ENCODE results near the gene DCDC1. TPM values are rescaled to one million over a fixed set of nuclear protein-coding genes. Genes with fewer than 3 reads are reported as not detected.
"Not testable (repeated sequence)": the region's sequence is repeated elsewhere in the genome, so short reads cannot be mapped to it uniquely, and the experiment has no call there.

DCDC1 gene
- total RNA-seq, 4 donors from 2014 or later, result 0.34 to 2.7 TPM; not detected in 2

DNA sequence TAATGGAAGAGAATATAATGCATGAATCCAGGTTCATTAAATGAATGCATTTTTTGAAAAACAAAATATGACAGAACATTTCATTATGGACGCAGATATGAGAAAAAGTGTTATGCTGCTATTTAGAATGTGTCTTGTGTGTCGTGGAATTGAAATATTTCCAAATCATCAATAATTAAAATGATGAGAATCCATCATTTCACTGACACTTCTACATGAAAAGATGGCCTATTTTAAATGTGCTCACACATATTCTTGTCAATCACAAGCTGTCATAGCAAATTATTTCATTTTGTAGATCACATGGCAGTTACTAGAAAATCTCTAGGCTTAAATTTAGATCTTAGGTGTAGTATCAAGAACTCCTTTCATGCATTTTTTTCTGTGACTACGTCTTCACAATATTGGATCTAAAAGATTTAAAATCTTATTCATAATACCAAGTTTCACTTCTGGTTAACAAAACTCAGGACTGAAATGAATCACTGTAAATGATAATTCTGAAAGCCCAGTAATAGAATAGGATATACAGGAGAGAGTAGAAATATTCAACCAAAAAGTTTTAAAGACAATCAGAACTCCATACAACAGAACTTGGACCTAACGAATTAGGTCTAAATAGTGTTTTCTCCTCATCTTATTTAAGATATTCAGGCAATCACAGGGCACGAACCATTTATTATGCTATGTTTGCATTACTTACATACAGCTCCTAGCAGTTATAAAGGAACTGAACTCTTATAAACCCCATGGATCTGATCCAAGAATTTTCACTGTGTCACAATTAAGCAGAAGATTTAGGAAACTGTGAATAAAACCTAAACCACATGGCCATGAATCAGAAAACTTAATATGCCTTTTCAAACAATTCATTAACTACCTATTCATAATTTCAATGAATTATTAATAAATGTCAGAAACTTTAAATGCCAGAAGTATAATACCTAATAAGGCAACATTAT lies 67.7 kb downstream of the DCDC1 start:
- no peak for DNase-seq (ENCODE audit: low spot score in 2 of 2)
- Histone ChIP-seq H3K4me3 (no peak overlapping the region), H3K27me3 (no peaks in the 10 kb centered on the region), H3K9me3 (no peaks in the 10 kb centered on the region), H3K27ac (no peak overlapping the region), H3K4me1 (no peaks in the 10 kb centered on the region), H3K36me3 (no peaks in the 10 kb centered on the region)
- TF ChIP-seq POLR2A (IDR thresholded peaks at IDR 0.05) (no peak), EP300 (IDR thresholded peaks at IDR 0.05) (no peak), CTCF (IDR thresholded peaks at IDR 0.05) (no peak), POLR2AphosphoS5 (IDR thresholded peaks at IDR 0.05) (no peak)
- whole genome bisulfite sequencing, result 78% methylated on average over 5 of the region's 5 CpGs

GRCh38 chr11:31295308-31295707 lies 74.2 kb downstream of the DCDC1 start:
- Histone ChIP-seq H3K9me3 (no peaks in the 10 kb centered on the region), H3K4me3 (no peak overlapping the region), H3K36me3 (no peaks in the 10 kb centered on the region), H3K4me1 (no peaks in the 10 kb centered on the region), H3K27ac (no peak overlapping the region), H3K27me3 (no peaks in the 10 kb centered on the region)
- TF ChIP-seq POLR2A (IDR thresholded peaks at IDR 0.05), result no peak
- TF ChIP-seq CTCF (IDR thresholded peaks at IDR 0.05), result no peak
- TF ChIP-seq POLR2AphosphoS5 (IDR thresholded peaks at IDR 0.05), result no peak
- no peak for TF ChIP-seq EP300 (IDR thresholded peaks at IDR 0.05)
- WGBS, result 89% methylated on average over 3 of the region's 3 CpGs
- no peak for DNase-seq (ENCODE audit: low spot score in 2 of 2)

DNA sequence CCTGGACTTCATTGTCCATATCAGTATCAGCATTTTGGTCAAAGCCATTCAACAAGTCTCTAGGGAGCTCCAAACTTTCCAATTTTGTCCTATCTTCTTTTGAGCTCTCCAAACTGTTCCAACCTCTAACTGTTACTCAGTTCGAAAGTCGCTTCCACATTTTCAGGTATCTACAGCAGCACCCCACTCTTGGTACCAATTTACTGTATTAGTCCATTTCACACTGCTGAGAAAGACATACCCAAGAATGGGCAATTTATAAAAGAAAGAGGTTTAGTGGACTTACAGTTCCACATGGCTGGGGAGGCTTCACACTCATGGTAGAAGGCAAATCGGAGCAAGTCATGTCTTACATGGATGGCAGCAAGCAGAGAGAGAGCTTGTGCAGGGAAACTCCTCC lies 96.0 kb downstream of the DCDC1 start:
- H3K27ac ChIP-seq; H3K27me3 ChIP-seq; DNase-seq (ENCODE audit: low spot score in 2 of 2); H3K36me3 ChIP-seq; H3K4me3 ChIP-seq; H3K4me1 ChIP-seq: not testable (repeated sequence)
- peaks cover 19% of the 10 kb centered on the region for H3K9me3 ChIP-seq
- 98% methylated on average over 3 of the region's 3 CpGs for WGBS

- H3K4me3 ChIP-seq, result no peak overlapping the region
- H3K36me3 ChIP-seq, result no peaks in the 10 kb centered on the region
- no peak for TF ChIP-seq CTCF (IDR thresholded peaks at IDR 0.05)
- TF ChIP-seq EP300 (IDR thresholded peaks at IDR 0.05), result no peak
- no peak for TF ChIP-seq POLR2AphosphoS5 (IDR thresholded peaks at IDR 0.05)
- no peak for TF ChIP-seq POLR2A (IDR thresholded peaks at IDR 0.05)
- H3K4me1 ChIP-seq, result no peaks in the 10 kb centered on the region
- no peak for DNase-seq (ENCODE audit: low spot score in 2 of 2)
- H3K27ac ChIP-seq, result no peak overlapping the region
- H3K27me3 ChIP-seq, result no peaks in the 10 kb centered on the region
- peaks cover 6% of the 10 kb centered on the region for H3K9me3 ChIP-seq
Measured at GRCh38 chr11:31267720-31268119, 101.8 kb downstream of the DCDC1 start.

DNA sequence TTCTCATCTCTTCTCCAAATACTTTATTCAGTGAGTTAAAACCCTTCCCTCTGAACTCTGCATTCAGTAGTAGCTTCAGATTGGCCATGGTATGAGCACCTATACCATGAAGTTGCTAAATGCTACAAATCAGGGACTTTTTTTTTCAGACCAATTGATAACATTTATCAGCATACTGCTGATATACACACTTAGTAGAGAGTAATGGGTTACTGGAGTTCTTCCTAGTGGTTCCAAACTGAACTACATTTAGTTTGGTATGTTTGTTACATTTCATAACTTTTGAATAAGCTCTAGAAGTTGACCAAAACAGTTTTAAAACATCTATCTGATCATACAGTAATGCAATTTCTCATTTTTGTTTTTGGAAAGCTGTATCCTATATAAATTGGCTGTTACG lies 104.7 kb downstream of the DCDC1 start:
- no peak overlapping the region for H3K27ac ChIP-seq
- WGBS, result 98% methylated on average over 1 of the region's 1 CpG
- no peaks in the 10 kb centered on the region for H3K27me3 ChIP-seq
- no peak for TF ChIP-seq CTCF (IDR thresholded peaks at IDR 0.05)
- TF ChIP-seq EP300 (IDR thresholded peaks at IDR 0.05), result no peak
- no peak for TF ChIP-seq POLR2A (IDR thresholded peaks at IDR 0.05)
- no peak for TF ChIP-seq POLR2AphosphoS5 (IDR thresholded peaks at IDR 0.05)
- H3K36me3 ChIP-seq, result no peaks in the 10 kb centered on the region
- no peak overlapping the region for H3K4me3 ChIP-seq
- DNase-seq (ENCODE audit: low spot score in 2 of 2), result no peak
- H3K4me1 ChIP-seq, result no peaks in the 10 kb centered on the region
- no peaks in the 10 kb centered on the region for H3K9me3 ChIP-seq

Measured in suprapubic skin (tissue), 4 donors.